AG20443 (cell line): ENCODE results near the gene RPS6KL1.

Source experiments
- DNase-seq: peaks from one replicate; pipeline ENCODE4 v3.0.0; 2012; ENCODE audit warnings: low spot score, mixed read lengths

Gene RPS6KL1

GRCh38 chr14:74912111-74912510 is 10.9 kb downstream of the RPS6KL1 start:
- no peak for DNase-seq

- DNase-seq: no peak
These were observed 11.4 kb downstream of the RPS6KL1 start for GRCh38 chr14:74911704-74912103.

- DNase-seq: no peak
These were observed 11.8 kb downstream of the RPS6KL1 start for GRCh38 chr14:74911221-74911620.

GRCh38 chr14:74910556-74910955 is 12.5 kb downstream of the RPS6KL1 start:
- no peak for DNase-seq

GRCh38 chr14:74909911-74910310 is 13.1 kb downstream of the RPS6KL1 start:
- no peak for DNase-seq

GRCh38 chr14:74909501-74909900 is 13.6 kb downstream of the RPS6KL1 start:
- DNase-seq: no peak

- DNase-seq: no peak
These were observed 14.2 kb downstream of the RPS6KL1 start for GRCh38 chr14:74908861-74909341.

GRCh38 chr14:74907744-74908143 is 15.3 kb downstream of the RPS6KL1 start:
- no peak for DNase-seq

- DNase-seq: no peak
These were observed 16.0 kb downstream of the RPS6KL1 start for GRCh38 chr14:74906925-74907521.

GRCh38 chr14:74905595-74906142 is 17.4 kb downstream of the RPS6KL1 start:
- peak; percentile 86 for DNase-seq

- no peak for DNase-seq
These were observed 18.2 kb downstream of the RPS6KL1 start for GRCh38 chr14:74904635-74905503.

- no peak for DNase-seq
These were observed 19.9 kb downstream of the RPS6KL1 start for GRCh38 chr14:74902941-74903705.

- DNase-seq: no peak
These were observed 24.4 kb downstream of the RPS6KL1 start for GRCh38 chr14:74898694-74899093.

- no peak for DNase-seq
These were observed 25.0 kb downstream of the RPS6KL1 start for GRCh38 chr14:74898083-74898482.

GRCh38 chr14:74897642-74898041 is 25.4 kb downstream of the RPS6KL1 start:
- DNase-seq: no peak

GRCh38 chr14:74896400-74896799 is 26.7 kb downstream of the RPS6KL1 start:
- no peak for DNase-seq

GRCh38 chr14:74893614-74894091 is 29.4 kb downstream of the RPS6KL1 start:
- no peak for DNase-seq

- DNase-seq: no peak
These were observed 30.3 kb downstream of the RPS6KL1 start for GRCh38 chr14:74892745-74893144.

GRCh38 chr14:74891870-74892269 is 31.2 kb downstream of the RPS6KL1 start:
- DNase-seq: no peak

- DNase-seq: no peak
These were observed 32.8 kb downstream of the RPS6KL1 start for GRCh38 chr14:74890262-74890661.

GRCh38 chr14:74888164-74889158 is 34.6 kb downstream of the RPS6KL1 start:
- no peak for DNase-seq
